22Rv1 (cell line): ENCODE data around the gene DOCK3.

ENCODE experiments used
- H3K27ac ChIP-seq: fragments of 450-650 bp; 2 replicates; pipeline ENCODE4 v1.5.1; 2017
- CTCF ChIP-seq: fragments of 450-650 bp; IDR thresholded peaks from 2 replicates; pipeline ENCODE4 v1.5.1; 2017; ENCODE audit warnings: mild to moderate bottlenecking
- ZFX ChIP-seq: fragments of 450-650 bp; IDR thresholded peaks from 2 replicates; pipeline ENCODE4 v1.6.1; 2017; ENCODE audit warnings: antibody characterized with exemption, borderline replicate concordance

The DOCK3 gene

GRCh38 chr3:51391566-51392354 lies 717.0 kb downstream of the DOCK3 start:
- H3K27ac ChIP-seq = peak overlapping the region; percentile 89
- TF ChIP-seq CTCF (no peak), ZFX (no peak)

- H3K27ac ChIP-seq = peak overlapping the region; percentile 89
- TF ChIP-seq ZFX (no peak), CTCF (no peak)
Measured at GRCh38 chr3:51392355-51393133, 717.8 kb downstream of the DOCK3 start.

GRCh38 chr3:51393134-51393495 lies 718.4 kb downstream of the DOCK3 start:
- TF ChIP-seq ZFX (no peak), CTCF (no peak)
- H3K27ac ChIP-seq = no peak overlapping the region

GRCh38 chr3:51393564-51393963 lies 718.8 kb downstream of the DOCK3 start:
- no peak overlapping the region for H3K27ac ChIP-seq
- no peak for TF ChIP-seq CTCF
- no peak for TF ChIP-seq ZFX

- TF ChIP-seq ZFX (no peak), CTCF (no peak)
- H3K27ac ChIP-seq = peak overlapping the region; percentile 22; the same call in 1 of the 2 replicates
Measured at GRCh38 chr3:51394541-51394940, 719.8 kb downstream of the DOCK3 start.

- peak overlapping the region; percentile 34; the same call in 1 of the 2 replicates for H3K27ac ChIP-seq
- TF ChIP-seq ZFX (no peak), CTCF (no peak)
Measured at GRCh38 chr3:51395493-51396213, 720.9 kb downstream of the DOCK3 start.
